Articular chondrocyte of knee joint (primary cell): ENCODE measurements around the gene ROCK2. TPM values are rescaled to one million over a fixed set of nuclear protein-coding genes. Genes with fewer than 3 reads are reported as not detected.

Experiments
- small RNA-seq: library from RNA; depleted of rRNA; stranded (forward); fragments of <200 nt; gene quantifications from one replicate; pipeline ENCODE3, GENCODE V24; 2012
- total RNA-seq: library from RNA; depleted of rRNA; stranded (reverse); fragments of >200 nt; gene quantifications from 2 replicates; pipeline ENCODE4 v1.2.3, GENCODE V29; 2012

ROCK2 gene
- 82.8 and 106 TPM in 2 replicates for total RNA-seq

GRCh38 chr2:11344342-11344955 is at the start of gene ROCK2:
TSS of gene ROCK2 (minus strand) at chr2:11344636. CDS start at chr2:11344136, 500 bp downstream.

DNA sequence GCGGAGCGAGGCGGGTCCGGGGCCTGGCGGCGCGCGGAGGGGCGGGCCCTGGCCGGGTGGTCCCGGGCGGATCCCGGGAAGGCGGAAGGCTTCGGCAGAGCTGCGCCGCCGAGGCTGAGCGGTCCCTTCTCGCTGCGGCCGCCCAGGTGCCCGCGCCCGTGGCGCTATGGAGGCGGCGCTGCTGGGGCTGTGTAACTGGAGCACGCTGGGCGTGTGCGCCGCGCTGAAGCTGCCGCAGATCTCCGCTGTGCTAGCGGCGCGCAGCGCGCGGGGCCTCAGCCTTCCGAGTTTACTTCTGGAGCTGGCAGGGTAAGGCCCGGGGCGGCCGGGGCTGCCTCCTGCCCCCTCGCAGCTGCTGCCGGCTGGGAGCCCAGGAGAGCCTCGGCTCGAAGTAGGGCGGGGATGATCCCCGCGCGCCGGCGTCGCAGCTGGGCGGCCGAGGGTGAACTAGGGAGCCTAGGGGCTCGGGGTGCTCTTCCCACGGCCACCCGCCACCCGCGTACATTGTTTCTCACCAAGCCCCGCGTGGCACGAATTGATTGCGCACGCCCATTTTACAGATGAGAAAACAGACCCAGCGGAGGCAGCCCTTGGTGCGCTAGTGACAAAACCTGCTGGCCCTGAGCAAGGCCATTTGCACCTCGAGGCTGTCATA is 188.9 kb downstream of the ROCK2 start, which contains the start of gene SLC66A3:
Gene SLC66A3 (plus strand): TSS at position 87 of the 655 bp plus-strand sequence. CDS start 80 bp downstream, at position 167.

Small RNA genes within 50 kb of the gene (small RNA-seq; reads per million reads assigned to genes)
- gene RNU6-1081P, result not detected

Other genes starting within 250 kb of the ROCK2 start
- 48.4 and 56.3 TPM in 2 replicates for gene SLC66A3, start 189.2 kb downstream of the ROCK2 start, total RNA-seq
- 9.5 and 9.9 TPM in 2 replicates for gene E2F6, start 121.5 kb upstream of the ROCK2 start, total RNA-seq
- gene GREB1, start 189.4 kb upstream of the ROCK2 start, total RNA-seq, result 0.26 and 0.43 TPM in 2 replicates